Measurements from ENCODE around the gene PPIF. TPM values are rescaled to one million over a fixed set of nuclear protein-coding genes. Genes with fewer than 3 reads are reported as not detected.

The PPIF gene
- total and polyA plus RNA-seq, 2 of the 13 experiments (the other 11 are each of a cell fraction or from before 2014, with no cell fraction given) = 147 to 157 TPM

GRCh38 chr10:79310200-79310865 is 36.9 kb upstream of the PPIF start:
- TF ChIP-seq ZNF562 (CRISPR knock-in tag; IDR thresholded peaks at IDR 0.05; ENCODE audit: borderline replicate concordance) (no peak), ZBTB33 (CRISPR knock-in tag; IDR thresholded peaks at IDR 0.05) (no peak), ZNF615 (CRISPR knock-in tag; IDR thresholded peaks at IDR 0.05; ENCODE audit: borderline replicate concordance) (no peak), ZNF839 (CRISPR knock-in tag; IDR thresholded peaks at IDR 0.05; ENCODE audit: borderline replicate concordance) (no peak), HNRNPK (IDR thresholded peaks at IDR 0.05; ENCODE audit: low read depth, low read length, poor library complexity, severe bottlenecking) (no peak), NR2F6 (IDR thresholded peaks at IDR 0.05) (no peak), NR2F6 (CRISPR knock-in tag; IDR thresholded peaks at IDR 0.05) (no peak)
- no peak for FAIRE-seq
- no peak overlapping the region for H3K4me3 ChIP-seq (replicated peaks in 1 of 3; ENCODE audit: insufficient read depth in 1 of 3, low read depth in 2 of 3, low read length in 3 of 3)
- ATAC-seq = no peak
- H3K79me2 ChIP-seq (ENCODE audit: insufficient read depth, low read length) = no peaks in the 10 kb centered on the region
- H3K27ac ChIP-seq (ENCODE audit: extremely low read length, insufficient read depth, low read length) = no peak overlapping the region
- no peak for DNase-seq (ENCODE audit: low spot score)
- 93% methylated on average over 25 of the region's 29 CpGs for WGBS (ENCODE audit: low lambda C conversion rate)
- H3K9me3 ChIP-seq (ENCODE audit: low read length) = no peaks in the 10 kb centered on the region
- no peak overlapping the region for H3K4me2 ChIP-seq (ENCODE audit: low read depth, low read length)
- no peak overlapping the region for H2AFZ ChIP-seq (ENCODE audit: low read length)
- peaks cover 38 to 55% of the 10 kb centered on the region in 2 experiments for H3K36me3 ChIP-seq (replicated peaks in 1 of 2; ENCODE audit: control insufficient read depth in 1 of 2, insufficient read depth in 2 of 2, low read length in 2 of 2)
- ChIA-PET POLR2A (no interaction called here), CTCF (ENCODE audit: low intra/inter-chr PET ratio, low total read pairs) (no interaction called here)
- no peaks in the 10 kb centered on the region; a peak in 1 of 5 replicates for H3K27me3 ChIP-seq (ENCODE audit: control insufficient read depth in 1 of 2, insufficient read depth in 2 of 2, low read length in 2 of 2)
- no peaks in the 10 kb centered on the region for H3K4me1 ChIP-seq (ENCODE audit: insufficient read depth, low read length)
- BruUV-seq (replicated peaks) = no TSS peak
- intact Hi-C loops (cut with micrococcal nuclease; ENCODE audit: unreplicated experiment) (no loop called here), in situ Hi-C loops (cut with HindIII; ENCODE audit: extremely low pct_ligation_motif_present, low pct_unique_long_range_greater_than_20kb) (no loop called here)
- no peak overlapping the region for H3K9ac ChIP-seq (ENCODE audit: insufficient read depth, low read depth, low read length)
- H4K20me1 ChIP-seq (ENCODE audit: insufficient read depth, low read length) = no peaks in the 10 kb centered on the region

Data from HepG2 (cell line).